Cerebellar cortex (tissue), 1 donor: ENCODE data around the gene HERC3.

Experiments used
- DNase-seq: peaks from one replicate; pipeline ENCODE4 v3.0.0-alpha.2; 2015; ENCODE audit warnings: low spot score

HERC3 gene

DNA sequence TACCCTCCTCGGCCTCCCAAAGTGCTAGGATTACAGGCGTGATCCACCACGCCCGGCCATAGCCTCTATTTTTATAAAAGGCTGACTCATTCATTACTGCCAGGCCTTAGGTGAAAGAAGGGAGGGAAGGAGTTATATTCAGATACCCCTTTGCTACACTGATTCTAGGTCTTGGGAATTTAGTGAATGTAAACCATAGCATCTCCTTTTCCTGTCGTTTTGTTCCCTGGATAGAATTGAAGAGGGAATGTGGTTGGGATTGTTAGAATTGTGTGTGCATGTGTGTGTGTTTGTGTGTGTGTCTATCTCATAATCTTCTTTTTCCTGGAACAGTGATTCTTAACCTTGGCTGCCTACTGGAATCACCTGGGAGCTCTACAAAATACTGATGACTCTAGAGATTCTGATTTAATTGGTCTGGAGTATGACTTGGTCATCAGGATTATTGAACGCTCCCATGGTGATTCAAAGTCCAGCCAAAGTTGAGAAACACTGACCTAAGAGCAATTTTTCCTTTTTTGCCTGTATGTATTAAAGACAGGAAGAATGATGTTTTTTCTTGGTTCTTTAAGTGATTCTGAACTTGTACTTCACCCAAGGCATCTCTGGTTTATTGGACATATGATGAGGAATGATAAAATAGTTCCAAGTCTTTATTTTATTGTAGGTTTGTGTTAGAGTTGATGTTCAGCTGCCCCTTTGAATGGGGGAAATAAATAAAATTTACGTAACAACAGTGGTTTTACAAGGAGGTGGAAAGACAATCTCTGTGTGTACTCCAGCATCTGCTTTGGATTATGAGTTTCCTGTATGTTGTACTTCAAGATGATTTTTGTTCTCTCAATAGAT, 68.4 kb downstream of the HERC3 start:
- DNase-seq: no peak

DNA sequence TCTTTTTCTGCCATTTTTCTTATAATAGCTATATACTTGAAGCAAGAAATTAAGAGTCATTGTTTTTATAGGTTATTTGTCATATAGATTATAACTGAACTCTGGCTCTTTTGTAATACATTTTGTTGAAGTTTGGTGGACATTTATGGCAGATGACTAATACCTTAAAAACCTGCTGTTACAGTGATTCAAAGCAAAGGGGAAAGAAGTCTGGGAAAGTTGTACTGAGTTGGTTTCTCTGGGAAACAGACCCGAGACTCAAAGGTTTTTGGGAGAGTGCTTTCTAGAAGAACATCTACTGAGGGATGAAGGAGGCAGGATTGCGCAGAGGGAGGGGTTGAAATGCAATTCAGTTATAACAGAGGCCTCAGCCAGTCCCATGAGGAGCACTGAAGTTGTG, 69.5 kb downstream of the HERC3 start:
- DNase-seq: no peak

DNA sequence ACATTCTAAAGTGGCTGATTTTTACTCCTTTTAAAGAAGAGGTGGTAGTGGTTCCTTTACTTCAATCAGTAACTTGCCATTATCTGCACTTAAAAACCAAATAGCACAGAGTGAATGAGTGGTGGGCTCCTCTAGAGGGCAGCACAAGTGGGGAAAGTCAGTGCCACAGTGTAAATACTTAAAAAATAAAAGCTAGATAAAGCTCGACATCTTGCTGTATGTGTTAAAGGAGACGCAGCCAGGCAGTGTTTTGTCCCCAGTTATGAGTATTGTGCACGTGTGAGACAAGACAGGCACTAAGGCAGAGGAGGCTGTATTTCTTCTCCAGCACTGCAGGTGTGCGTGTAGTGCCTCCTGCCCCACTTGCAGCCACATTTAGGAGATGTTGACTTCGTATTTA, 80.7 kb downstream of the HERC3 start:
- peak; percentile 63 for DNase-seq

DNA sequence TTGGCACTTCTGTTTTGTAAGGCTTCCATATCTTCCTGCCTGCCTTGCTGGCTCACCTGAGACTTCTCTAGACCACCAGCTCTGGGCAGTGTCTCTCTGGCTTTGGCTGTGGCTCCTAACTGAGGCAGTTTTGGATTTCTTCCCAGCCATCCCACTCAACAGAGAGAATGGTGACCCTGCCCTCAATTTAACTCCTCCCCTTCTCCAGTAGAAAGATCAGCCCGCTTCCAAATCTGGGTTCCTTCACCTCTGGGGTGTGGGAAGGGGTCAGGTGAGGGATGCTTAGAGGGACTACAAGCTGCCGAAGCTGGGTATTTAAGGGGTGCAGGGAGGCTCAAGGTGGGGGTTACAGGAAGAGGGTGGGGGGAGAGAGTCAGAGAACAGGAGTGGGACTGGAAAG, 81.6 kb downstream of the HERC3 start:
- no peak for DNase-seq

DNA sequence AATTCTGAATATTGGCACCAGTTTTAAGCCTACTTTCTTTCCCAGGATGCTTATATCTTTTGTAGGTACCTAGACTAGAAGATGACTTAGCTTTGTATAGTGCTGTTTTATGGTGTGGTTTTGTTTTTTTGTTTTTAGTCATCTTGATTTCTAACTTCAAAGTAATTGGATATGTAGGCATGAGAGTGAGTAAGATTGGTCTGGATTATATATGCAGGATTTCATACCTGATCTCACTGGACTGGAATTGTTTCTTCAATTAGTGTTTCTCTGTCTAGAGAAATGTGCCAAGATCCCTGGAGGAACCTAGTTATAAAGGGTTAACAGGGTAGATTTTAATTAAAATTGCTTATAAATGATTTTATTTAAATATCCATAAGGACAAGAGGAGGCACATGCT, 82.3 kb downstream of the HERC3 start:
- DNase-seq: no peak

DNA sequence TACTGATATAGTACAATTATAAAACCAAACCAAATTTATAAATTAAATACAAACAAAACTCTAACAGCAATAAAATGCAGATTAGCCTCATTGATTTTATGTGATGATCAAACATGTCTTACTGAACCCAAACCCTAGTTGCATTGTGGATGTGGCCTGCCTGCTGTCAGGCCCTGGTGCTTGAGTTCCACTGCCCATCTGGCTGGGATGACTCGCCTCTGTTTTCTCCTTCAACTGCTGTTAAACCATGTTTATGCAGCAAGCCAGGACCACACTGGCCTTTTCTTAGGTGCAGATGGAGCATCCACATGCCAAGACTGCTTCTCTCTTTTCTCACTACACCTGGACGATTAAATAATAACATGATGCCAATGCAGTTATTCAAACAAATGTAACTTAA, 82.7 kb downstream of the HERC3 start:
- peak; percentile 23 for DNase-seq

DNA sequence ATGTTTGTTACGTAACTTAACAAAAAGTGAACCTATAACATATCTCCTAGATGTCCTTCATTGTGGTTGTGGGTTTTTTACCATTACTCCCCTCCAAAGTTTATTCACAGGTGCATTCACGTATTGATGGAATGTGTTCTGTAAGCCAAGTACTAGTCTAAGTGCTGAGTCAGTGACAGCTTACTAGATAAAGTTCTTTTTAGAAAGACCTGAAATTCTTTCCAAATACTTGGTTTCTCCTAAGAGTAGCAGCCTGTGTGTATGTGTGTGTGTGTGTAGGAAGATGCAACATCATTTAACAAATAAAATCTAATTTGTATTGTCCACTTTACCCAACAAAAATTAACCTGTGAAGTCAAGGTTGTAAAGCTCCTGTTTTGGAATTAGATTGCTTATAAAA, 83.3 kb downstream of the HERC3 start:
- no peak for DNase-seq

DNA sequence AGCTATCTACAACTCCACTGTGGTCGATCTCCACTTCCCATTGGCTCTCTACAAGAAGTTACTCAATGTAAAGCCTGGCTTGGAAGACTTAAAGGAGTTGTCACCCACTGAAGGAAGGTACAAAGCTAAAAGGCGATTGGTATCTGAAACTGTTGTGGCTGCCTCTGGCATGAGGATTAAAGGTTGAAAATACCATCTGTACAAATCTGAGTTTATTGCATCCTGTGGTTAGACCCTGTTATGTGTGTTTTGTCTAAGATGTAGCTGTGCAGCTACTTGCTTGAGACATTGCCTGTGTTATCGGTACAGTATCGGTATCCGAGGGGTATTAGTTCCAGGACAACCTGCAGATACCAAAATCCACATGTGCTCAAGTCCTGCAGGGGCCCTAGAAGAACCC, 88.9 kb downstream of the HERC3 start:
- no peak for DNase-seq

DNA sequence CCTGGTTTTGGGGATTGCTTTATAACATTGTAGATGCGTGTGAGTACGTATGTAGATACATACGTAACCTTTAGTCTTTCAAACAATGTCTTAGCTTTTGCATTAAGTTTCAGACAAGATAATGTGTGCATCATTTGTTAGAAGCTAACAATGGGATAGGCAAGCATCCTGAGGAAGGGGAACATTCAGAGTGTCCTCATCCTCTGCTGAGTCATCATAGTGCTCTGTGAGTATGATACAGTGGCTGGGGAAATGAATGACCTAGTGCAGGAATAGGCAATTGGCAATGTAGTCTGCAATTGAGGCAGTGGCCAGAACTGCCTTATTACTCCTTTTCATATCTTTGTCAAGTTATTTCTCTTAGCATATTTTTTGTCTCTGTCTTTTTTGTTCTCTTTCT, 98.1 kb downstream of the HERC3 start:
- no peak for DNase-seq

DNA sequence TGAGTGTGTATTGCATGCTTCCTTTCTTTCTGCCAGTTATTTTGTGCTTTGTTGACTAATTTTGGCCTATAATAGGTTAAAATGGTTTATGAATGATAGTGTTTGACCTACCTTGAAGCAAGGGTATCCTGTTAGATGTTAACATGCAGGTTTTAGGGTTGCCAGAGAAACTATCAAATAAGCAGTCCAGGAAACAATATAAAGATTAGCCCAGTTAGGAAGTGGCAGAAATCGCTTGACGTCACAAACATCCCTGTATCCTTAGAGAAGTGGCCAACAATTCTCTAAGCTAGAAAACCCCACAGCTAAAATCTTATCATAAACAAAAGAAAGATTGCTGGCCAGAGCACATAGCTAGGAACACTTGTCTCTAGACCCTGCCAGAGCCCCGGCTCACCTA, 101.5 kb downstream of the HERC3 start:
- peak; percentile 46 for DNase-seq

DNA sequence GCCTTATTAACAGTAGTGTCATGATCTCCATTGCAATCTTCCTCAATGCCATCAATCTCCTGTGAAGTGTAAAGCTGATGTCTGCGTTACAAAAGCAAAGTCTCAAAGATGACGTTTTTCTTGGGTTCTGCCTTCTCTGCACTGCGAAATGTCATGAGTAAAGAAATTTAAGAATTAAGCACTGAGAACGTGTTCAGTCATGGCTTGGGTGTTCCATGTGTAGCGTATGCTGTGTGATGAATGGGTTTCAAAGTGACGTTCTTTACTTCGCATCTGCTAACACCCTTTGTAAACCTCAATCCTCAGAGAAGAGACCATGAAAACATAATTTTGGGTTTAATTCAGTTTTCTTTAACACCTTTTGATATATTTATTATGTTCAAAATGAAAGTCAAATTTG, 104.3 kb downstream of the HERC3 start:
- peak; percentile 39 for DNase-seq

DNA sequence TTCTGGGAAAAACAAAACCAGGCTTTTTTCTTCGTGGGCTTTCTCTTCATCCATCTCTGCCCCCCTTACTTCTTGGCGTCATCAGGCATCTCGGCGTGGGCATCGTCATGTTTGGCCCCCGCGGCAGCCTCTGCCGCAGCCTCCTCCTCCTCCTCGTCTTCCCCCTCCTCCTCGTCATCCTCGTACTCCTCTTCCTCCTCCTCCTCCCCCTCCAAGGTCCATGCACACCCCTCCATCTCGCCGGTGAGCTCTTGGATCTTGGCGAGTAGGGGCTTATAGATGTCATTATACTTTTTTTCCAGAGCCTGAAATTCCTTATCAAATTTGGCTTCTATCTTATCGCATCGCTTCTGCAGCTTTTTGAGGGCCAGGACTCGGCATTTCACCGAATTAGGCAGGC, 104.9 kb downstream of the HERC3 start:
- DNase-seq: peak; percentile 45

DNA sequence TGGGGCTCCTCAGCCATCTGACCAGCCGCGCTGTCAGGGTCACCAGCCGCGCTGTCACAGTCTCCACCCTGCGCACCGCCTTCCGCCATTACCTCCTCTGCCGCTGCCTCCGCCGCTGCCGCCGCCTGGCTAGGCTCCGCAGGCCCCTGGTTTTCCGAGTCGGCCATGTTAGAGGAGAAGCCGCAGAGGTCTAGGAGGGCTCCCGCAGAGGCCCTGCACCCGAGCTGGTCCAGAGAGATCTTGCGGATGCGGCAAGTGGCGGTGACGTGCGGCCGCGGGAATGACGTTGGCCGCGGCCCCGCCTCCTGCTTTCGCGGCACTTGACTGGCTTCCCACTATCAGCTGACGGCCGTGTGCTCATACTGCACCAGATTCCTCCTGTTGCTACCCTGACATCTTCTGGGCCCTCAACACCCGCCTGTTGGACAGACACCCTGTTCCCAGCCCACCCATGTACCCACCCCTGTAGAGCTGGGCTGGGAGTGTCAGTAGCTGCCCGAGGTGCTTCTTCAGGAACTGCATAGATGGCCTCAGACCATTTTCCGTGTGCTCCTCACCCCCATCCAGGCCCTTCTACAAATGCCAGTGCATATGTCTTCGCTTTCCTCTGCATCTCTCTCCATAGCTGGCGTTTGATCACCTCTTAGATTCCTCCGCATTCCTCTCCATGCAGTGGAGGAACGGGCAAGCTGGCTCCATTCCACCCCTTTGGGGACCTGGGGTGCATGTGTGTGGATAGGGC, 105.5 kb downstream of the HERC3 start, which contains the start of gene NAP1L5:
NAP1L5 (minus strand) TSS at position 242 of the 742 bp plus-strand sequence; CDS start at position 167, 75 bp downstream.
- peak; percentile 78 for DNase-seq

DNA sequence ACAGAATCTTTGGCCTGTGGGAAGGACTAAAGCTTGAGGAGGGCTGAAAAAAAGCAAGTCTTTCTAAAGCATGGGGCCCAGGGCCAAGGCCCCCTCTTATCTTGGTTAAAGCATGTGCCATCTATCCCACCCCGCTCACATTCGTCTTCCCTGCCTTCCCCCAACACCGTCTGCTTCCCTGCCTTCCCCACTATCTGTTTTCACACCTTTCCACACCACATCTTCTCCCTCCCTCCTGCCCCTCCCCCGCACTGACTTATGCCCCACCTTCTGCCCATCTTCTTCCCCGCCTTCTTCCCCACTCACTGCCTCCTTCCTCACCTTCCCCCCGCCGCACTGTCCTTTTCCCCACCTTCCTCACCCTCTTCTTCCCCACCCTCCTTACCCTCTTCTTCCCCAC, 106.2 kb downstream of the HERC3 start:
- DNase-seq: no peak

DNA sequence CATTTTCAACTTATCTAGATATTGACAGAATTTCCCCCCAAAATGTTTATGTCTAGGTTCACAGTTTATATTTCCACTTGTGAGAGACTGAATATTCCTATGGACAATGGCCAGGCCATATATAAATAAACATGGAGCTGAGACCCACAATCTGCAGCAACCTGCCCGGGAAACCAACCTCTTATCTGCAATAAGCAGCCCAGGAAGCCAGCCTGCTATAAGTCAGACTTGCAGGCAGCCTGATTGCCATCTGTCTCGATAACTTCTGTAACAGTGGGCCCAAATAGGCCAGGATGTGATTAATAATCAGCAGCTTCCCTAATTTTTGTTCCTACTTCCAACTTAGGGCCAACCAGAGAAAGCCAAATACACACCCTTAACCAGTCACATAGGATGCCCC, 110.5 kb downstream of the HERC3 start:
- DNase-seq: no peak

DNA sequence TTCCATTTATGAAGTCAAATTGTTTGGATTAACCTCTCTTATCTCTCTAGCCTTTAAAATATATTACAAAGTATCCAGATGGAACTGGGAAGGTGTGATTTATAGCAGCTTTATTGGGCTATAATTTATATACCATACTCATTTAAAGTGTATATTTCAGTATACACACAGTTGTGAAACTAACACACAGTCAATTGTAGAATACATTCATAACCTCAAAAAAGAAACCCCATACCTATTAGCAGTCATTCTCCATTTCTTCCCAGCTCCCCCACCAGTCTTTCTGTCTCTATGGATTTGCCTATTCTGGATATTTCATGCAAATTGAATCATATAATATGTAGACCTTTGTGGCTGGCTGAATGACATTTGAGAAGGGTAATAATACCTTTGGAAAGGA, 112.9 kb downstream of the HERC3 start:
- DNase-seq: no peak

DNA sequence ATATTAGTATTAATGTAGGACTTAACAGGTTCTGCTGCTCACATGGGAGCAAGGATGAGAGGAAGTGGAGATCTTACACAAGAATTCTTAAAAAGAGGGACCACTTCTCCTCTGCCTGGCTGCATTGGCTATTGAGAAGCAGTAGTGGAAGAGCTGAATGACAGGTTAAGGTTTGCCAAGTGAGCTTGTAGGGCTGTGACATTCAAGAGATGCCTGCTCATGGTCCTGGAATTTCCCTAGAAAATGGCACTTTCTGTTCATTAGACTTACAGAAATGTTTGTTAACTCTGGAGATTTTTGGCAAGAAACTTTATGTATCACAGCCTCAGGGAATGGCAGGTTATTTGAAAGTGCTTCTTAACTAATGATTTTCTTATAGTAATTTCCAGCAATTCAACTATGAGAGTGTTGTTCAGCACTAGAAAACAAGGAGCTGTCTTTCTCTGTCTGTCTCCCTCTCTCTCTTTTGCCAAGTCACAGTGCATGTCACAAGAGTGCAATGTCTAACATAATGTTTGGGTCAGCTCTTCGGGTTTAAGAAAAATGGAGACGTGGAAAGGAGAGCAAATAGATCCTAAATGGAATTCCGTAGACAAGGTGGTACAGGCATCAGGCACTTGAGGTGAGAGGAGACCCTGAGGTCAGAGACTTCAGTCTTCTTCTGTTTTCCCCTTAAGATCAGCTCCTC, 113.7 kb downstream of the HERC3 start:
- no peak for DNase-seq

DNA sequence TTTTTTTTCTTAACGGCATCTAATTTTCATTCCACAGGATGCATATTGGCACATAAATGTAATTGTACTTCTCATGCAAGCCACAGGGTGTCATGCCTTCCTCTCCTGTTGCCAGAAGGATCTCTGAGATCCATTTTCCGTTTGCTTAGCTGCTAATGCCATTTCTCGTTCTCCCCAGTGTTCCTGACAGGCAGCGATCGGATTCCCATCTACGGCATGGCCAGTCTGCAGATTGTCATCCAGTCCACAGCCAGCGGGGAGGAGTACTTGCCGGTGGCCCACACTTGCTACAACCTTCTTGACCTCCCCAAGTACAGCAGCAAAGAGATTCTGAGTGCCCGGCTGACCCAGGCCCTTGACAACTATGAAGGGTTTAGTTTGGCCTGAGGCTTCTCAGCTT, 114.3 kb downstream of the HERC3 start:
- DNase-seq: peak; percentile 90

DNA sequence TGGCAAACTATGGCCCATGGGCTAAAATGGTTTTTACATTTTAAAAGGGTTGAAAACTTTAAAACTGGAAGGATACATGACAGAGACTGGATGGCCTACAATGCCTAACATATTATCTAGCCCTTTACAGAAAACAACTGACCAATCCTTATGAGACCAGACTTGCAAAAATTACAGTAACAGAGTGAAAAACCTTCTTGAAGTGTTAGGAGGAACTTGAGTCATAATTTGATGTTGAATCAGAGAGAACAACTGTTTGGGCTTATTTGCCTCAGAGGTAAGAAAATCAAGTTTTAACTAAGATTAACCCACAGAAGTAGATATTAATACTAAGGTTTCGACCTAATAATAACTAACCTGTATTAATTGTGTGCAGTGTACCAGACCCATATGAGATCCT, 117.7 kb downstream of the HERC3 start:
- no peak for DNase-seq

DNA sequence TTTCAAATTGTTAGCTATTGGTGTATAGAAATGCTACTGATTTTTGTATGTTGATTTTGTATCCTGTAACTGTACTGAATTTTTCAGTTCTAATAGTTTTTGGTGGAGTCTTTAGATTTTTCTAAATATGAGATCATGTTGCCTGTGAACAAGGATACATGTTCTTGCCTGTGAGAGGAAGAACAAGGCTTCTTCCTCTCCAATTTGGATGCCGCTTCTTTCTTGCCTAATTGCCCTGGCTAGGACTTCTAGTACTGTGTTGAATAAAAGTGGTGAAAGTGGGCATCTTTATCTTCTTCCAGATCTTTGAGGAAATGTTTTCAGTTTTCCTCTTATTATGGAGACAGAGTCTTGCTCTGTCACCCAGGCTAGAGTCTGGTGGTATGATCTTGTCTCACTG, 121.5 kb downstream of the HERC3 start:
- DNase-seq: peak; percentile 5

DNA sequence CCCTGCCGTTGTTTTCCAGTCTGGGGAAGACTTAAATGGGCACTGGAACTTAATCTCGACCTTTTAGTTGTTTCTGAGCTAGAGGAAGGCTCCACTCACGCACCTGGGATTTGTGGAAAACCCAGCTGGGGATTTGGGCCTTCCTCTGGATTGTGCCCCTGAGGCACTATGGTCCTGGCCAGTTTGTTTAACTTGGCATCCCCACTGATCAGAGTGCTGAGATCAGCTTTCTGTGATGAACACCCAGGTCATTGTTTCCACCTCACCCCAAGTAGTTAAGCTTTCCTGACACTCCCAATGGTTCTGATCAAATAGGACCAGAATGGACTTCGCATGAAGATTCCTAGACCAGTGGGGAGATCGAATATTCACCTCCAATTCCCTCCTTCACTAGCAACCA, 125.8 kb downstream of the HERC3 start:
- DNase-seq: no peak

DNA sequence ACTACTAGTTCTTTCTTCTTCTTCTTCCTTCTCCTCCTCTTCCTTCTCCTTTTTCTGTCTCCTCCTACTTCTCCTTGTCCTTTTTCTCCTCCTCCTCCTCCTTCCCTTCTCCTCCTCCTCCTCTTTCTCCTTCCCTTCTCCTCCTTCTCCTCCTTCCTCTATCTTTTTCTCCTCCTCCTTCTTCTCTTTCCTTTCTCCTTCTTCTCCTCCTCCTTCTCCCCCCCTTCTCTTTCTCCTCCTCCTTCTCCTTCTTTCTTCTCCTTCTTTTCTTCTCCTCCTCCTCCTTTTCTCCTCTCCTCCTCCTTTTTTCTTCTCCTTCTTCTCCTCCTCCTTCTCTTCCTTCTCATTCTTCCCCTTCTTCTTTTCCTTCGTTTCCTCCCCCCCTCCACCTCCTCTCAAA, 127.1 kb downstream of the HERC3 start:
- DNase-seq: no peak
